ENCODE measurements around the gene TUBB4B.

GRCh38 chr9:137194388-137194787 is 46.7 kb upstream of the TUBB4B start:
- TF ChIP-seq EZH2 (IDR thresholded peaks at IDR 0.05; ENCODE audit: insufficient read depth, poor library complexity, severe bottlenecking) (no peak), EZH2phosphoT487 (IDR thresholded peaks at IDR 0.05; ENCODE audit: insufficient read depth, low read depth) (no peak)
